ENCODE data around the gene SLC7A1.

- TF ChIP-seq CTCF (IDR thresholded peaks at IDR 0.05) (no peak), POLR2A (IDR thresholded peaks at IDR 0.05) (no peak)
These were observed 26.8 kb downstream of the SLC7A1 start for GRCh38 chr13:29568731-29569130.
